Astrocyte (in vitro differentiated cells and primary cell): Measurements from ENCODE around the gene CPNE4.

Experiments
- EZH2 ChIP-seq: IDR thresholded peaks from 2 replicates; pipeline ENCODE4 v1.6.1; 2012; ENCODE audit warnings: mild to moderate bottlenecking, low read length, inconsistent platforms; ENCODE audit not compliant: insufficient read depth
- TF ChIP-seq, protein P1 (sequence below): IDR thresholded peaks from 2 replicates; pipeline ENCODE4 v1.5.1; 2011; ENCODE audit warnings: low read depth, mild to moderate bottlenecking, inconsistent platforms, low read length, moderate library complexity; ENCODE audit not compliant: insufficient read depth

DNA sequence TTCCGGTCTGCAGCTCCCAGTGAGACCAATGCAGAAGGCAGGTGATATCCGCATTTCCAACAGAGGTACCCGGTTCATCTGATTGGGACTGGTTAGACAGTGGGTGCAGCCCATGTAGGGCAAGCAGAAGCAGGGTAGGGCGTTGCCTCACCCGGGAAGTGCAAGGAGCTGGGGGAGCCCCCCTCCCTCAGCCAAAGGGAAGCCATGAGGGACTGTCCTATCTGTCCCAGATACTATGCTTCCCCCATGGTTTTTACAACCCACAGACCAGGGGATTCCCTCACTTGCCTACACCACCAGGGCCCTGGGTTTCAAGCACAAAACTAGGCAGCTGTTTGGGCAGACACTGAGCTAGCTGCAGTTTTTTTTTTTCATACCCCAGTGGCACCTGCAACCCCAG lies 71.8 kb downstream of the CPNE4 start:
- TF ChIP-seq, protein P1, sequence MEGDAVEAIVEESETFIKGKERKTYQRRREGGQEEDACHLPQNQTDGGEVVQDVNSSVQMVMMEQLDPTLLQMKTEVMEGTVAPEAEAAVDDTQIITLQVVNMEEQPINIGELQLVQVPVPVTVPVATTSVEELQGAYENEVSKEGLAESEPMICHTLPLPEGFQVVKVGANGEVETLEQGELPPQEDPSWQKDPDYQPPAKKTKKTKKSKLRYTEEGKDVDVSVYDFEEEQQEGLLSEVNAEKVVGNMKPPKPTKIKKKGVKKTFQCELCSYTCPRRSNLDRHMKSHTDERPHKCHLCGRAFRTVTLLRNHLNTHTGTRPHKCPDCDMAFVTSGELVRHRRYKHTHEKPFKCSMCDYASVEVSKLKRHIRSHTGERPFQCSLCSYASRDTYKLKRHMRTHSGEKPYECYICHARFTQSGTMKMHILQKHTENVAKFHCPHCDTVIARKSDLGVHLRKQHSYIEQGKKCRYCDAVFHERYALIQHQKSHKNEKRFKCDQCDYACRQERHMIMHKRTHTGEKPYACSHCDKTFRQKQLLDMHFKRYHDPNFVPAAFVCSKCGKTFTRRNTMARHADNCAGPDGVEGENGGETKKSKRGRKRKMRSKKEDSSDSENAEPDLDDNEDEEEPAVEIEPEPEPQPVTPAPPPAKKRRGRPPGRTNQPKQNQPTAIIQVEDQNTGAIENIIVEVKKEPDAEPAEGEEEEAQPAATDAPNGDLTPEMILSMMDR: no peak
- no peak for TF ChIP-seq EZH2
